Liver (tissue), 9 donors: ENCODE data around the gene RIGI. TPM values are rescaled to one million over a fixed set of nuclear protein-coding genes. Genes with fewer than 3 reads are reported as not detected.

Experiments used
- DNase-seq: peaks from one replicate; pipeline ENCODE4 v3.0.0-alpha.2; 2017; ENCODE audit warnings: low spot score
- H3K27ac ChIP-seq, 2 donors: one replicate each; pipeline ENCODE4 v1.7.0; 2013; ENCODE audit warnings: inconsistent platforms in 2 of 2, low read length in 2 of 2, control low read depth in 1 of 2, low read depth in 1 of 2, mild to moderate bottlenecking in 1 of 2
- H3K27me3 ChIP-seq, 4 donors: one replicate each; pipeline versions ENCODE4 v1.6.1 to v1.7.0; 2013; ENCODE audit warnings: low read length in 3 of 4, inconsistent platforms in 1 of 4, mild to moderate bottlenecking in 1 of 4, moderate library complexity in 1 of 4; ENCODE audit not compliant: control insufficient read depth in 4 of 4, insufficient read depth in 4 of 4
- H3K36me3 ChIP-seq, 4 donors: one replicate each; pipeline versions ENCODE4 v1.6.1 to v1.7.0; 2013; ENCODE audit warnings: low read length in 3 of 4, mild to moderate bottlenecking in 3 of 4, low read depth in 1 of 4, moderate library complexity in 1 of 4; ENCODE audit not compliant: control insufficient read depth in 4 of 4, insufficient read depth in 3 of 4
- H3K4me1 ChIP-seq, 4 donors: one replicate each; pipeline versions ENCODE4 v1.6.1 to v1.7.0; 2013; ENCODE audit warnings: low read length in 3 of 4, mild to moderate bottlenecking in 3 of 4, moderate library complexity in 1 of 4; ENCODE audit not compliant: control insufficient read depth in 4 of 4, insufficient read depth in 4 of 4
- H3K4me3 ChIP-seq, 3 donors: one replicate each; pipeline versions ENCODE4 v1.6.1 to v1.7.0; 2013; ENCODE audit warnings: low read length in 3 of 3, control low read depth in 1 of 3, low read depth in 1 of 3, mild to moderate bottlenecking in 1 of 3
- H3K9ac ChIP-seq, 2 donors: one replicate each; pipeline ENCODE4 v1.7.0; 2013; ENCODE audit warnings: low read length in 2 of 2, mild to moderate bottlenecking in 2 of 2, moderate library complexity in 2 of 2, control low read depth in 1 of 2, low read depth in 1 of 2
- H3K9me3 ChIP-seq, 4 donors: one replicate each; pipeline versions ENCODE4 v1.6.1 to v1.7.0; 2013; ENCODE audit warnings: low read length in 3 of 4; ENCODE audit not compliant: control insufficient read depth in 4 of 4
- ATF3 ChIP-seq: IDR thresholded peaks from 2 replicates; pipeline ENCODE4 v1.6.1; 2016; ENCODE audit warnings: antibody characterized with exemption
- EGR1 ChIP-seq, 2 donors: IDR thresholded peaks; 2 replicates each; pipeline ENCODE4 v1.6.1; 2016 to 2018; ENCODE audit warnings: antibody characterized with exemption in 2 of 2, low read depth in 2 of 2
- FOXA2 ChIP-seq: IDR thresholded peaks from 2 replicates; pipeline ENCODE4 v1.6.1; 2016; ENCODE audit warnings: antibody characterized with exemption
- GABPA ChIP-seq, 2 donors: IDR thresholded peaks in 1 of 2; conservative IDR thresholded peaks in 1 of 2; 2 replicates each; pipeline ENCODE4 v1.6.1; 2016; ENCODE audit warnings: antibody characterized with exemption in 2 of 2, mild to moderate bottlenecking in 1 of 2, moderate library complexity in 1 of 2
- HNF4A ChIP-seq, 2 donors: conservative IDR thresholded peaks; 2 replicates each; pipeline ENCODE4 v1.6.1; 2016; ENCODE audit warnings: antibody characterized with exemption in 2 of 2, mild to moderate bottlenecking in 2 of 2
- HNF4G ChIP-seq: IDR thresholded peaks from 2 replicates; pipeline ENCODE4 v1.6.1; 2016; ENCODE audit warnings: antibody characterized with exemption
- JUND ChIP-seq, 2 donors: IDR thresholded peaks; 2 replicates each; pipeline ENCODE4 v1.6.1; 2016; ENCODE audit warnings: antibody characterized with exemption in 2 of 2
- NR2F2 ChIP-seq: IDR thresholded peaks from 2 replicates; pipeline ENCODE4 v1.6.1; 2016; ENCODE audit warnings: antibody characterized with exemption
- RAD21 ChIP-seq, 2 donors: IDR thresholded peaks; 2 replicates each; pipeline ENCODE4 v1.6.1; 2016; ENCODE audit warnings: antibody characterized with exemption in 2 of 2, mild to moderate bottlenecking in 2 of 2
- RXRA ChIP-seq, 2 donors: IDR thresholded peaks; 2 replicates each; pipeline ENCODE4 v1.6.1; 2017 to 2018; ENCODE audit warnings: antibody characterized with exemption in 2 of 2, mild to moderate bottlenecking in 1 of 2
- SP1 ChIP-seq: IDR thresholded peaks from 2 replicates; pipeline ENCODE4 v1.6.1; 2018; ENCODE audit warnings: antibody characterized with exemption, mild to moderate bottlenecking
- TAF1 ChIP-seq: conservative IDR thresholded peaks from 2 replicates; pipeline ENCODE4 v1.6.1; 2016; ENCODE audit warnings: antibody characterized with exemption, mild to moderate bottlenecking
- YY1 ChIP-seq: IDR thresholded peaks from 2 replicates; pipeline ENCODE4 v1.6.1; 2016; ENCODE audit warnings: antibody characterized with exemption, mild to moderate bottlenecking
- WGBS: extraction: QIAGEN DNeasy Blood & Tissue Kit; methylation state at CpG from one replicate; pipeline ENCODE4 v1.1.7; 2013; 5-methylcytosine and 5-hydroxymethylcytosine counted together
- polyA plus RNA-seq, 2 donors: library from polyadenylated mRNA; stranded (reverse) in 1 of 2; unstranded in 1 of 2; fragments of 200-250 nt in 1 of 2; fragments of >200 nt in 1 of 2; fragmentation: Nextera tagmentation in 1 of 2; extraction: Ambion mirVana in 1 of 2; gene quantifications; one replicate each; pipeline versions ENCODE4 v1.2.1 to v1.2.3, GENCODE V29; 2013 to 2015
- total RNA-seq, 2 donors: library from RNA; depleted of rRNA; stranded (reverse); fragments of >200 nt; gene quantifications; one replicate each; pipeline ENCODE4 v1.2.3, GENCODE V29; 2014
- TF ChIP-seq, protein P1 (sequence below): IDR thresholded peaks from 2 replicates; pipeline ENCODE4 v1.6.1; 2016; ENCODE audit warnings: antibody characterized with exemption, mild to moderate bottlenecking
- TF ChIP-seq, protein P2 (sequence below): IDR thresholded peaks from 2 replicates; pipeline ENCODE4 v1.6.1; 2016; ENCODE audit warnings: antibody characterized with exemption
- donor health status: healthy.
- donor health status: healthy.
- donor health status: healthy.
- donor health status: healthy.
- donor health status: healthy.

The RIGI gene
- total and polyA plus RNA-seq, 4 donors: 2.6 to 7.4 (median 6.3) TPM

DNA sequence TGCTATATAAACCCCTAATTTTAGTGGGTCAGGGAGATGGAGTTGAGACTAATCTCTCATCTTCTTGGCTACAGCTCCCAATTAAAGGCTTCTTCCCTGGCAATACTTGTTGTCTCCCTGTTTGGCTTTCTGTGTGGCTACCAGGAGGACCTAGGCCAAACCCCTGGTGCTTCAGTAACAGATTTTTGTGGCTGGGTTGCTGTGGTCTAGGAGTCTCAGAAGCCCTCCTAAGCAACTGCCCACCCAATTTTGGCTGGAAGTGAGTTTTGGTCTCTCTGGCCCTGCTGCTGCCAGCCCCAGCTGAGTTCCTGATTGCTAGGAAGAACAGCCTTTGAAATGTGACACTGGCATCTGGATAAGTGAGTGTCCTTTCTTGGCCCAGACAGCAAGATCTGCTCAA, 9.8 kb downstream of the RIGI start:
- no peak overlapping the region for H3K9ac ChIP-seq
- H3K27ac ChIP-seq: no peak overlapping the region
- H3K9me3 ChIP-seq: no peaks in the 10 kb centered on the region
- no peaks in the 10 kb centered on the region for H3K27me3 ChIP-seq
- no peaks in the 10 kb centered on the region for H3K4me1 ChIP-seq
- H3K36me3 ChIP-seq: peaks cover 0 to 2% (median 0%) of the 10 kb centered on the region in 4 donors
- no peak for DNase-seq
- H3K4me3 ChIP-seq: no peak overlapping the region
- TF ChIP-seq JUND (IDR thresholded peaks at IDR 0.05) (no peak), RAD21 (IDR thresholded peaks at IDR 0.05) (no peak), TAF1 (no peak), YY1 (no peak), GABPA (IDR thresholded peaks at IDR 0.05 in 1 of 2, conservative IDR thresholded peaks at IDR 0.05 in 1 of 2) (no peak), NR2F2 (no peak), RXRA (IDR thresholded peaks at IDR 0.05) (no peak), FOXA2 (no peak), HNF4A (conservative IDR thresholded peaks at IDR 0.05) (no peak), SP1 (no peak), ATF3 (no peak)
- TF ChIP-seq, protein P1, sequence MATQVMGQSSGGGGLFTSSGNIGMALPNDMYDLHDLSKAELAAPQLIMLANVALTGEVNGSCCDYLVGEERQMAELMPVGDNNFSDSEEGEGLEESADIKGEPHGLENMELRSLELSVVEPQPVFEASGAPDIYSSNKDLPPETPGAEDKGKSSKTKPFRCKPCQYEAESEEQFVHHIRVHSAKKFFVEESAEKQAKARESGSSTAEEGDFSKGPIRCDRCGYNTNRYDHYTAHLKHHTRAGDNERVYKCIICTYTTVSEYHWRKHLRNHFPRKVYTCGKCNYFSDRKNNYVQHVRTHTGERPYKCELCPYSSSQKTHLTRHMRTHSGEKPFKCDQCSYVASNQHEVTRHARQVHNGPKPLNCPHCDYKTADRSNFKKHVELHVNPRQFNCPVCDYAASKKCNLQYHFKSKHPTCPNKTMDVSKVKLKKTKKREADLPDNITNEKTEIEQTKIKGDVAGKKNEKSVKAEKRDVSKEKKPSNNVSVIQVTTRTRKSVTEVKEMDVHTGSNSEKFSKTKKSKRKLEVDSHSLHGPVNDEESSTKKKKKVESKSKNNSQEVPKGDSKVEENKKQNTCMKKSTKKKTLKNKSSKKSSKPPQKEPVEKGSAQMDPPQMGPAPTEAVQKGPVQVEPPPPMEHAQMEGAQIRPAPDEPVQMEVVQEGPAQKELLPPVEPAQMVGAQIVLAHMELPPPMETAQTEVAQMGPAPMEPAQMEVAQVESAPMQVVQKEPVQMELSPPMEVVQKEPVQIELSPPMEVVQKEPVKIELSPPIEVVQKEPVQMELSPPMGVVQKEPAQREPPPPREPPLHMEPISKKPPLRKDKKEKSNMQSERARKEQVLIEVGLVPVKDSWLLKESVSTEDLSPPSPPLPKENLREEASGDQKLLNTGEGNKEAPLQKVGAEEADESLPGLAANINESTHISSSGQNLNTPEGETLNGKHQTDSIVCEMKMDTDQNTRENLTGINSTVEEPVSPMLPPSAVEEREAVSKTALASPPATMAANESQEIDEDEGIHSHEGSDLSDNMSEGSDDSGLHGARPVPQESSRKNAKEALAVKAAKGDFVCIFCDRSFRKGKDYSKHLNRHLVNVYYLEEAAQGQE: no peak
- TF ChIP-seq, protein P2, sequence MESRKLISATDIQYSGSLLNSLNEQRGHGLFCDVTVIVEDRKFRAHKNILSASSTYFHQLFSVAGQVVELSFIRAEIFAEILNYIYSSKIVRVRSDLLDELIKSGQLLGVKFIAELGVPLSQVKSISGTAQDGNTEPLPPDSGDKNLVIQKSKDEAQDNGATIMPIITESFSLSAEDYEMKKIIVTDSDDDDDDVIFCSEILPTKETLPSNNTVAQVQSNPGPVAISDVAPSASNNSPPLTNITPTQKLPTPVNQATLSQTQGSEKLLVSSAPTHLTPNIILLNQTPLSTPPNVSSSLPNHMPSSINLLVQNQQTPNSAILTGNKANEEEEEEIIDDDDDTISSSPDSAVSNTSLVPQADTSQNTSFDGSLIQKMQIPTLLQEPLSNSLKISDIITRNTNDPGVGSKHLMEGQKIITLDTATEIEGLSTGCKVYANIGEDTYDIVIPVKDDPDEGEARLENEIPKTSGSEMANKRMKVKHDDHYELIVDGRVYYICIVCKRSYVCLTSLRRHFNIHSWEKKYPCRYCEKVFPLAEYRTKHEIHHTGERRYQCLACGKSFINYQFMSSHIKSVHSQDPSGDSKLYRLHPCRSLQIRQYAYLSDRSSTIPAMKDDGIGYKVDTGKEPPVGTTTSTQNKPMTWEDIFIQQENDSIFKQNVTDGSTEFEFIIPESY: no peak

DNA sequence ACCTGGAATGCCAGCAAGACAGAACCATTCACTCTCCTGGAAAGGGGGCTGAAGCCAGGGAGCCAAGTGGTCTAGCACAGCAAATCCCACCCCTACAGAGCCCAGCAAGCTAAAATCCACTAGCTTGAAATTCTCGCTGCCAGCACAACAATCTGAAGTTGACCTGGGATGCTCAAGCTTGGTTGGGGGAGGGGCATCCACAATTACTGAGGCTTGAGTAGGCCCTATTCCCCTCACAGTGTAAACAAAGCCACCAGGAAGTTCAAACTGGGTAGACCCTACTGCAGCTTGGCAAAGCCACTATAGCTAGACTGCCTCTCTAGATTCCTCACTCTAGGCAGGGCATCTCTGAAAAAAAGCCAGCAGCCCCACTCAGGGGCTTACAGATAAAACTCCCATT, 17.3 kb downstream of the RIGI start:
- H3K4me1 ChIP-seq: peaks cover 0 to 2% (median 0%) of the 10 kb centered on the region in 4 donors
- no peak overlapping the region for H3K27ac ChIP-seq
- TF ChIP-seq ATF3: no peak
- no peak for TF ChIP-seq FOXA2
- TF ChIP-seq HNF4A (conservative IDR thresholded peaks at IDR 0.05): no peak
- no peak for TF ChIP-seq HNF4G
- TF ChIP-seq, protein P2: no peak
- no peak for TF ChIP-seq EGR1 (IDR thresholded peaks at IDR 0.05; ENCODE audit: low read depth in 2 of 2)
- DNase-seq: no peak
- no peak overlapping the region for H3K4me3 ChIP-seq
- no peak overlapping the region for H3K9ac ChIP-seq
- no peaks in the 10 kb centered on the region for H3K9me3 ChIP-seq
- peaks cover 0 to 3% (median 0%) of the 10 kb centered on the region in 4 donors for H3K36me3 ChIP-seq
- H3K27me3 ChIP-seq: no peaks in the 10 kb centered on the region
- 100% methylated on average over 1 of the region's 1 CpG for WGBS
